GM18507 (cell line): ENCODE results near the gene PMVK.

ENCODE experiments used
- DNase-seq: peaks from one replicate; pipeline ENCODE4 v3.0.0; 2011; ENCODE audit warnings: low read depth; ENCODE audit not compliant: insufficient read length; ENCODE audit errors: extremely low spot score
- FAIRE-seq: peaks from 2 replicates; lab custom pipeline; 2011; peaks lifted over from hg19 to GRCh38; lab: Jason Lieb, UNC

The PMVK gene

DNA sequence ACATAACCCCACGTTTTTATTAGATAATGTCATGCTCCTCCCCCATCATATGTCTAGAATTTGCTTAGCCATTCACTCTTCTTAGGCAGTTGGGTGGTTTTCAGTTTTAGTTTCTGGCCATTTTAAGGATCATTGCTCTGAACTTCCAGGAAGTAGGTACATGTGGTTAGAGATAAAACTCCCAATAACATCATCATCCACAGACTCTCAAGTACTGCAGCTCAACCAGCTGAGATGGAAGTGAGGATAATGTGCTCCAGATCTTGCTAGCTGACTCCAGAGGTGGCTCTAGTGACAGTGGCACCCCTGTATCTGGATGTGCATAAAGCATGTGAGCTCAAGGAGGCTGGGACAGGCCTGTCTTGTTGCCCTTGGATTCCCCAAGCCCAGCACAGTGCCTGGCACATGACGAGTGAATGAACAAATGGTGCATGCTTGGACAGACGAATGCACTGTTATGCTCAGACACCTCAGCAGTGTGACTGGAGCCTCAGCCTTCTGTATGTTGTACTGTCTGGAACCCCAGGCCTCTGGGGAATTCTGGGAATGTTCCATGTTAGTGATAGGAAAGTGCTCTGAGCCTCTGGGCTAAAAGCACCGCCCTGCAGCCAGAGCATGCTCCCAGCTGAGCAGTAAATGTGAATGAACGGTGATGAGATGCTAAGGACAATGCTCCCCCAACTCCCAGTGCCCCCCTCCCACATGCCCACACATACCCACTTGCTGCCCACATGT, 50.1 kb downstream of the PMVK start:
- no peak for DNase-seq
- no peak for FAIRE-seq

DNA sequence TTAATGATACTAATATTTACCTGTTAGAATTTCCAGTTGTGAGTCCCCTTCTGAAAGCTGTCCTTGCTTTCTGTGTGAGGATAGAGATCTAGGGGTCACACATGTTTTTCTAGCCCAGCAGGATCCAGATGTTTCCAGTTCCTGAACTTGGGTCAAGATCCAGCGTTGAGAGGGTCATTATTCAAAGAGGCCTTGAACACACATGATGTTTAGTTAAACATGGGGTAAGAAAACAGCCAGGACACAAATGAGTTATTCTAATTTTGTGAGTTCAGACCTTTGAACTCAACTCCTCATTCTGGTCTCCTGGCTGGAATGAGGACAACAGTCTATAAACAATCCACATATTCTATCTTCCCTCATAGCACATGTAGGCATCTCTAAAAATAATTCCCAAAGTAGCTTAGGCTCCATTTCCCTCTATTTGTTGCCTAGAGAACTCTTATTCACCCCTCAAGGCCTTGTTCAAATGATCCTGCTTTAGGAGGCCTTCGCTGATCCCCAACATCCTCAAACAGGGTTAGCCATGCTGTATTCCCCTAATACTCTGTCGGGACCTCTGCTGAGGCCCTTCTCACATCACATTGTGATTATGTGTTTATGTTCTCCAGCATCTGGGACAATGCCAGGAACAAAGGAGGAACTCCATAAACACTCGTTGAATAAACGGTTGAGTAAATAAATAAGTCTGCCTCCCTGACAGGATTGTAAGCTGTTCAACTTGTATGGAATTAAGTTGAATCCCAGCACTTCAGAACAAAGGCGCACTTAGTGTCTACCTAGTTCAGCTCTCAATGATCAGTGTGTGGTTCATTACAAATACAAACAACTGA, 51.4 kb downstream of the PMVK start:
- no peak for FAIRE-seq
- no peak for DNase-seq

DNA sequence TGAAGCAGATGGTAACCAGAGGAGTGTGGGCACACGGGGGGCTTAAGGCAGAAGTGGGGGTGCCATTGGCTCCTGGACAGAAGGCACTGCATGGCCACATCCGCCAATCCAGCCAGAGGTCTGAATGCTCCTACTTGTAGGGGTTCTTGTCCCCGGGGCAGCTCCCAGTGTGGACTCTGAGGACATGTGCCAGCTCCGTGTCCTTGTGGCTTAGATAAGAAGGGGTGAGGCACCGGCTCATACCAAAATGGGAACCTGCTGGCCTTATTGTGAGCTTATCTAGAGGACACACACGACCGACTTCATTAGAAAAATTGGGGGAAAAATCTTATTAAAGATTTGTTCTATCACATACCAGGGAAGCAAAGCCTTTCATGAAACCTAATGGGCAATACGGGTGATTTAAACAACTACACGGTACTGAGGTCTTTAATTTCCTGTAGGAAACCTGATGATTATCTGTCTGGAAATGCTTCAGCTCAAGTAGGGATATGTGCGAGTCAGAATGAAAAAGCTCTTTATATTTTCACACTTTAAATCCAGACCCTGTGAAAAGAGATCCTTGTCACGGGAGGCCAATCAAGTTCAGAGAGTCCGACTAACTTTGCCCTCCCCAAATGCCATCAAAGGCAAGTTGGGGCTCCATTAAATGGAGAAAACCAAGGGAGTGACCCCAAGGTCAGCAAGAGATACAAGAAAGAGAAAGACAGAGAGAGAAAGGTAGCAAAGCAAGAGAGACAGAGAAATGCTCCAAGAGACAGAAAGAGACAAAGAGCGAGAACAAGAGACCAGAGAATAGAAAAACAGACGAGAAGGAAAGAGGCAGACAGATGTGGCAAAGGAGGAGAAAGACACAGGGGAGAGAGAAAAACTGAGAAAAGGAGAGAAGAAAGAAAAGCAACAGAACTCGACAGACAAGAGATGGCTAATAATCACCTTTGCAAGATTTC, 52.3 kb downstream of the PMVK start:
- no peak for FAIRE-seq
- DNase-seq, result no peak

DNA sequence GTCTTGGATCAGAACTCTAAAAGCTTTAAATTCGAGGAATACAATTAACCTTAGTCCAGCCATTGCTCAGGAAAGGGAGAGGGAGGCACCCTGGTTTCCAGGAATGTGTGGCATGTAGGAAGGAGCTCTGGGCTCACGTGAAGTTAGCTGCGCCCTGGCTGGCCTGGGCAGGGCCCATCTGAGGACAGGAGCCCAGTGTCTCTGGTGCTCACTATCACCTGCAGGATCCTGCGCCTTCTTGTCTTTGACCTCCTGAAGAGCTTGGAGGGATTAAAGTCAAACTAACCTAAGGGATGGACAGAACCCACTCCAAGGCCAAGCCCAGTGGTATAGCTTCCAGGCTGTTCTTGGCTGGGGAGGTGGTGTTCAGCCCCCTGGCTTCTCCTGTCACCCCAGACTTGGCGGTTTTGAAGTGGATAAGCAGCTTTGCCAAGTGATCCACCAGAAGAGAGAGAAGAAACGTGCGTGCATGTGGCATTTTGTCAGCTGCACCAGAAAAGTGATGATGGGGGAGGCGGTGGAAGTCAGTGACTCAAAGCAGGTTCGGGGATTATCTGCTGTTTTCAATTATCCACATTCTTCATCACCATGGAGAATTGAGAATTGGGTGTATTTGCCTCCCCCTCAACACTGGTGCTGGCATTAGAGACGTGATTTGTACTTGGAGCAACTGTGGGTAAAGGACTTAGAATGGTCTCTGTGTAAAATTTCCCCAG, 54.5 kb downstream of the PMVK start:
- FAIRE-seq (no peak), DNase-seq (no peak)

DNA sequence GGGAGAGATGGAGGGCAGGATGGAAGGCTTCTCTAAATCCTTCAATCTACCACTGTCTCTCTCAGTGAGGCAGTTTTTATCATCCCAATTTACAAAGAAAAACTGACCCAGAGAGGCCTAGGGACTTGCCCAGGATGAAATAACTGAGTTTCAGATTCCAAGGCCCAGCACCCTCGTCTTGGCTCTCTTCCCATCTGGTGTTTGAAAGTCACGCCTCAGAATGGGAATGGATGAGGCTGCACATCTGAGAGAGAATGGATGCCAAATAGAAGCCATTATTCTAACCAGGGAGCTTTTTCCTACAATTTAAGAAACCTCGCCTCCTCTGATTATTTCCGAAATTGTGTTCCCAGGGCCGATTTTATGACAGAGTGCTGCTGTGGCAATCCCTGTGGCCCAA, 55.8 kb downstream of the PMVK start:
- DNase-seq (no peak), FAIRE-seq (no peak)

DNA sequence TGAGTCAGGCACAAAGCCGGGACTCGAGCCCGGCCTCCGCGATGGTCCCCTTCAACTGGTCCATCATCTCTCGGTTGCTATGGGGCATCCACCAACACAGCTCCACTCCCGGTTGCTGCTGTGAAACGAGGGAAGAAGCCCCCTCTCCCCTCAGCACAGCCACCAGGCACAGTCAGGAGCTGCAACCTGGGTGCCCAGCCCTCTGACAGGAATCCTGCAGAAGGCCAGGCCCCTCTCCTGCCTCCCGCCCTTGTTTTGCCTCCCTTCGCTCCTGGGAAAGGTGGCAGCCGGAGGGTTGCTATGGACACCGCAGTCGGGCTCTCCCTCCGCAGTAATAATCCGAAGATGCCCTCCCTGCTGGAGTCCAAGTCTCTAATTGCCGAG, 57.5 kb downstream of the PMVK start:
- FAIRE-seq (no peak), DNase-seq (no peak)

DNA sequence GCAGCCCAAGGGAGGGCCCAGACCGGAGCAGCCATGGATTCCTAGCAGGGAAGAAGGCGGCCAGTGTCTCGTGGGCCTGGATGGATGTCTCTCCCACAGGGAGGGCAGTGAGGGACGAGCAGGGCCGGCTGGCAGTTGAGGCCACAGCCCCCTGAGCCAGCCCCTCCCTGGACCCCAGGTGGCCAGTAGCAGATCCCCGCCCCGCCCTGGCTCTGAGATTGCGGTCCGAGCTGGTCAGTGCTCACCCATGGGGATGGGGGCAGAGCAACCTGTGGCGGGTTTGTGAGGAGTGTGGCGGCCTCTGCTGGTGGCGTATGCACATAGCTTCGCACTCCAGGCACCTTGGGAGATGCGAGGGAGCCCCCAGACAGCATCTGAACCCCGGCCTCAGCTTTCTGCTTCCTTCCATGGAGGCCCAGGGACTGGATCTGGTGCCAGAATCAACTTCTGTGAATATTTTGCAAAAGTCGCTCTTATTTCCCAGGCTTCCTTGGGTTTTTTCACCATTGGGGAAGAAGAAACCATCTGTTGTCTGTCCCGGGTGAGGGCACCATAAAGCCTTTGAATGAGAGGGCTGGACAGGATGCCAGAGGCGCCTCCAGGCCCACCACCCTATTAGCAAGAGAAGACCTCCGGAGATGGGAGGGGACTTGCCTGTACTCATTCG, 58.0 kb downstream of the PMVK start:
- peak; percentile 65 for DNase-seq
- FAIRE-seq, result peak; percentile 86

DNA sequence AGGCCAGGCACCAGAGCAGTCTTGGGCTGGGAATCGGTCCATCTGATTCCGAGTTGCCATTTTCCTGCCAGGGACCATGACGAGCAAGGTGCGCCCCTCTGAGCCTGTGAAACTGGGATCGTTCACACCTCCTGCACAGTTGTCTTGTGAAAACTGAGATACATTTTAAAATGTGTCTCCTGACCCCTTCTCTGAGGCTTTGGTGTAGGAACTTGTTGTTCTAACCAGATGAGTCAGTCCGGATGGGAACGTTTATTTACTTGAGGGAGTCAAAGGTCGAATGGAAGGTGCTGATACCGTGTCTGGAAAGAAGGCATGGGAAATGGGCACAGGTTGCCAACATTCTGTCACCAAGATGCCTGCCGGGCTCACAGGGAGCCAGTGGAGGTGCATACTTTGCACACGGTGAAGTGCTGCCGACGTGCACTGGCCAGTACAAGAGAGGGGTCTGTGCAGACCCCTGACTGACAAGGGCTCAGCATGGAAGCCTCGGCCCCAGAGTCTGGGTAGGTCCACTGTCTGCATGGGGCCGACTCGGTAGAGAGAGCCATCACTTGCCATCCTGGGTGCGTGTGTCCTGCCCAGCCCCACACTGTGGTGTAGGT, 59.0 kb downstream of the PMVK start:
- no peak for FAIRE-seq

DNA sequence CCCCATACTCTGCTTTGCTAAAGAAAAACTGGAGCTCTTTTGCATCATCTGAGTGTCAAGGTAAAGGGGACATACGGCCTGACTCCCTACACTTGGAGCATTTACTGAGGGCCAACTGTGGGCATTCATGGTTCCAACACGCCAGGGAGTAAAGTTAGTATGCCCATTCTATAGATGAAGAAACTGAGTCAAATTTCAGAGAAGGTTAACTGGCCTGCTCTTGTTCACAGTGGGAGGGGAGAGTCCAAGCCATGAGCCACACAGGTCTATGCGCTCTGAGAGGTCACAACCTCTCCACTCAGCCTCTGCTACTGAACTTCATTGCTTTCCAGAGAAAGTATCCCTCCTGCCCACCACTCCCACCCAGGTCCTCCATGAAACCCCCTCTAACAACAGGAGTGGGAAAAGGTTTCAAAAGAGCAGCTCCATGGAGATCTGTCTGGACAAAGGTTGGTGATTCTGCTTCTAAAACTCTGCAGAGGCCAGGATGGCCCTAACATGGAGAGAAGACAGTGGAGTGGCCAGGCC, 59.6 kb downstream of the PMVK start:
- FAIRE-seq (no peak), DNase-seq (no peak)

More for the DNA sequence above, 59.0 kb downstream of the PMVK start:
- no peak for DNase-seq
